CD4-positive, alpha-beta T cell treated with Interleukin-6 at 100 ng/mL for 8 hours (primary cell): ENCODE results near the gene TEX2.

ENCODE experiments used
- DNase-seq: peaks from one replicate; pipeline ENCODE4 v3.0.0-alpha.2; 2020; ENCODE audit warnings: mixed read lengths, low spot score

Gene TEX2

DNA sequence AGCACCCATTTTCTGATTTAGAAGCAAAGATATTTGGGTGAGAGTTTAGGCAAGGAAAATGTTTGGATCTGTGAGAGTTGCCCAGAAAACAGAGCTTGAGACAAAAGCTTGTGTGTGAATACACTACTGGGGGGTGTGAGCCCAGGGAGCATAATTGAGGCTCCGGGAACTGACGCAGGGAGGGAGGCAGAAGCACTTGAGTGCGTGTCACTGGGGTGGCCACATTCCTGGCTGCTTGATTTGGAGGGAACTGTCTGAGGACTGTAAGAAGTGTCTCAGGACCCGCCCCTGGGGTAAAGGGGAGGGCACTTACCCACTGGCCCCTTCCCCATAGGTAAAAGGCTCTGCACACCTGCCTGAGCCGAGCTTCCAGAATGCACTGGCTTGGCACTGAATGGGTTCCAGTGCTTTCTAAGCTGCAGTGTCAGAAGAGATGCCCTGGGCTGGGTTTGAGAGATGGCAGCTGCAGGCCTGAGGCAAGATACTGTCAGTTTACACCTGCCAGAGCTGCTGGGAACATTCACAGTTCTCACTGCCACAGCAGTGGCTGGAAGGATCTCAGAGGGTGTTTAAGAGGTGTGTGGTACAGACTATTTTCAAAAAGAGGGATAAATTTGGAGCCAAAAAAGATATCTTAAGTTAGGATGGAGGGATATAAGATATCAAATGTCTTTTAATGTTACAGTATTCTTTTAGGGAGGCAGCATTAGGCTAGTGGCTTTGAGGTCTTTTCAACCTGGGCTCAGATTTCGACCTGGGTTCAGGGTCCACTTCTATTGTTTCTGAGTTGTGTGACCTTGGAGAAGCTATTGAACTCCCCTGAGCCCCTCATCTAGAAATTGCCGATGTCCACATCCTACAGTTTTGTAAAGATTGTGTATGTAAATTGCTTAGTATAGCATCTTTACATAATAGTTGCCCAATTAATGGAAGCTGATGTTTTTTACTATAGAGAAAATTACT, 6.9 kb upstream of the TEX2 start:
- DNase-seq, result no peak

GRCh38 chr17:64264891-64265290, 1.8 kb upstream of the TEX2 start:
- no peak for DNase-seq

GRCh38 chr17:64262198-64262999, 661 bp downstream of the TEX2 start:
- peak; percentile 54 for DNase-seq

GRCh38 chr17:64261417-64262145, 1.5 kb downstream of the TEX2 start:
- DNase-seq, result no peak

- no peak for DNase-seq
These were observed 2.2 kb downstream of the TEX2 start for GRCh38 chr17:64260886-64261285.

GRCh38 chr17:64259922-64260321, 3.1 kb downstream of the TEX2 start:
- DNase-seq, result no peak

- no peak for DNase-seq
These were observed 3.6 kb downstream of the TEX2 start for GRCh38 chr17:64259426-64259825.

GRCh38 chr17:64256913-64257807, 5.9 kb downstream of the TEX2 start:
- DNase-seq, result no peak

DNA sequence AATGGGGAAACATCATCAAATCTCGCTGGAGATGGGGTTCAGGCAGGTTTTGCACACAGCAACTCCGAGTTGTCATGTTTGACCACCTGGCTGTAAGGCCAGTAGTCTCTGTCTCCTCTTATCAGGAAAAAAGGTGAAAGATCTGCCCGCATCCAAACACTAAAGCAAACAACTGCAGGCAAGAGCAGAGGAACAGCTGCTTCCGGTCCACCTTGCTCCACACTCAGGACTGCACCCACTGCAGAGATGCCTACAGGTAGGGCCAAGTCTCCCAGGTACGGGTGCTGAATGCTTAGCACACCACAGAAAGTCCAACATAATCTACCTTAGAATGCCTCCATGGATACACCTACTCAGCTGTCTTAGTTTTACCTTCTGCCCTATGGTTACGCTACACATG, 7.3 kb downstream of the TEX2 start:
- no peak for DNase-seq

- no peak for DNase-seq
These were observed 8.3 kb downstream of the TEX2 start for GRCh38 chr17:64254755-64255154.

DNA sequence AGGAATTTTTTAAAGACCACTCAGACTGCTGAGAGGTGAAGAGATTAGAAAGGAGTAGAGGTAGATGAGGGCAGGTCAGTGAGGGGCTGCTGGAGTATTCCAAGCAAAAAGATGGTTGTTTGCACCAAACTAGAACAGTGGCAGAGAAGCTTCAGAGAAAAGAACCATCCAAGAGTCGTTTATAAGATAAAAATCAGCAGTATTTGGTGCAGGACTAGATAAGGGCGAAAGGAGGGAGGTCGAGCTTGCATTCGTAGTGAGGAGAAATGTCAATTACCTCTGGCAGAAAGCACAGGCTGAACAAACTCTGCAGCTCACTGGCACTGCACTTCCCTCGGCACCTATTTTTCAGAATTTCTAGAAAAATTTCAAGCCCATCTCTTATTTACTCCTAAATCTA, 9.6 kb downstream of the TEX2 start:
- no peak for DNase-seq

GRCh38 chr17:64252831-64253230, 10.2 kb downstream of the TEX2 start:
- DNase-seq, result no peak

- no peak for DNase-seq
These were observed 12.7 kb downstream of the TEX2 start for GRCh38 chr17:64250233-64250835.

DNA sequence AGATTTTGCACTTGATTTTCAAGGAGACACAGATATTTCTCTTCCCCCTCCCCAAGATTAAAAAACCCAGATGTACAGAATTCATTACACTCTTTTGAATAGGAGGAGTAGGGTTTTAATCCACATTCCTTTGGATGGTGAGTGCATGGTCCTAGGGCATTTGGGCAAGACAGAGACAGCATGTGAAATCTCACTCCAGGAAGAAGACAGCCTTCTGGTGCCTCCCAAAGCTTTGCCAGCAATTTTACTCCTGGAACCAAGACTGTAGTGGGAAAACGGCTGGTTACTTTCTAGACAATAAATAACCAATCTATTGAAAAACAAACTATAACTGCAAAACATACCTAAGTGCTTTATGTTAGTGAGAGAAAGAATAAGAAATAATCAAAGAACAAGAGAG, 15.2 kb downstream of the TEX2 start:
- no peak for DNase-seq

DNA sequence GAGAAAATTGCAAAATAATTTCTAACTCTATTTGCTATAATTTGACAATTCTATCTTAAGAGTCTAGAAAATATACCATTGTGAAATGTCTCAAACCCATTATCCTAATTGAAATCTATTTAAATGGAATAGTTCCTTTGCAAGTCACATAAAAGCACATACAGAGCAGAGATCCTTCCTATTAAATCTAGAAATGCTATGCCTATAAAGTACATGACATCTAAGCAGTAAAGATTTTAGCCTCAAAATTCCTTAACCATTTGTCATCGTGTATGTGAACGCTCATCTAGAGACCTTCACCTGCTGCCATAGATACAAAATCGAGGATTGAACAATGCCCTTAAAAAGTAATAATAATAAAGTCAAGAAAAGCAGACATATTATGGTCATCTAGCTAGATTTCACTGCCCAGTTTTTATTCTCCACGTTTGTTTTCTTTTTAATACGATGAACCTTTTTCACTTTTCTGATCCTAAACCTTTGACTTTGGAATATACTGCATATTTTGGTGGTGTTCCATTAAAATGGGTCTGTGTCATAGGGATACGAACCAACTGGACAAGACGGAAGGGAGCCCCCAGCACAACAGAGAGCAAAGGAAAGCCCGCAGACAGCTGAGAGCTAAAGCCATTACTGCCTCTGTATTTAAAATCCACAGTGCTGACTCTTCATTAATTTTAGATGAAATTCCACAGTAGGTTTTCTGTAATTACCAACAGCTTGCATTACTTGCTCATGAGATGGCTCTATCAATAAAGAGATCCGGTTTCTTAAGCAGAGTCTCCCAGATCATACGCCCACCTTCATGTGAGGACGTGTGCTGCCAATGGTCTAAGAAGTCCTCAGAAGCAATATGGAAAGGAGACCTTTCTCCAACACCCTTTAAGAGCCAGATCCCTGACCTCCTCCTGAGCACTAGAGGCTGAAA, 17.6 kb downstream of the TEX2 start:
- DNase-seq, result no peak

GRCh38 chr17:64244165-64244564, 18.9 kb downstream of the TEX2 start:
- no peak for DNase-seq

DNA sequence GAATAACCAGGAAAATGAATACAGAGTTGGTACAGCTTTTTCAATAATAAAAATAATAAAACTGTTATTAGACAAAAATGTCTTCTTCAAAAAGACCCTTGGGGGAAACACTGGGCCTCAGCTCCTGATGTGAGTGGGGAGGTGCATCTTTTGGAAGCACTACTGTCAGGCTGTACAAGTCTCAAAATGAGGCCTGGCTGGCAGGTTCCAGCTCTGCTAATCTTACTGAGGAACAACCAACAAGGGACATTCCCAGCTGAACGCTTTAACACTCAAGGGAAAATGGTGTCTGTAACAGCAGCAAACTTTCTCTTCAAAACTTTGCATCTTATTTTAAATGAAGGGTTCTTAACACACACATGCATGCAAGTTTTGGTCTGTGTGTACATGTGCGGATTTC, 19.7 kb downstream of the TEX2 start:
- DNase-seq, result no peak

- DNase-seq, result no peak
These were observed 20.4 kb downstream of the TEX2 start for GRCh38 chr17:64242633-64243032.

- DNase-seq, result no peak
These were observed 22.2 kb downstream of the TEX2 start for GRCh38 chr17:64240741-64241347.
